Kidney (tissue), 14 donors: ENCODE data around the gene MACC1. TPM values are rescaled to one million over a fixed set of nuclear protein-coding genes. Genes with fewer than 3 reads are reported as not detected.
"Not testable (repeated sequence)": the region's sequence is repeated elsewhere in the genome, so short reads cannot be mapped to it uniquely, and the experiment has no call there.

Experiments used
- DNase-seq, 5 donors: peaks; one replicate each; pipeline ENCODE4 v3.0.0-alpha.2; 2013 to 2020
- FAIRE-seq: peaks from 2 replicates; lab custom pipeline; 2012; peaks lifted over from hg19 to GRCh38; lab: Jason Lieb, UNC
- H3K27ac ChIP-seq, 2 donors: one replicate each; pipeline ENCODE4 v1.7.0; 2013; ENCODE audit warnings: low read depth in 2 of 2, low read length in 2 of 2, inconsistent platforms in 1 of 2
- H3K27me3 ChIP-seq: one replicate; pipeline ENCODE4 v1.7.1; 2013; ENCODE audit warnings: low read length, inconsistent platforms; ENCODE audit not compliant: control insufficient read depth, insufficient read depth
- H3K36me3 ChIP-seq, 3 donors: one replicate each; pipeline versions ENCODE4 v1.7.0 to v1.7.1; 2013; ENCODE audit warnings: low read length in 3 of 3, control low read depth in 1 of 3, inconsistent platforms in 1 of 3; ENCODE audit not compliant: insufficient read depth in 3 of 3, control insufficient read depth in 2 of 3
- H3K4me1 ChIP-seq, 3 donors: one replicate each; pipeline versions ENCODE4 v1.7.0 to v1.7.1; 2013; ENCODE audit warnings: low read length in 3 of 3, inconsistent platforms in 1 of 3, low read depth in 1 of 3; ENCODE audit not compliant: control insufficient read depth in 2 of 3, insufficient read depth in 2 of 3
- H3K4me3 ChIP-seq, 3 donors: one replicate each; pipeline versions ENCODE4 v1.7.0 to v1.8.1; 2013; ENCODE audit warnings: low read length in 3 of 3, control low read depth in 1 of 3, inconsistent platforms in 1 of 3
- H3K9ac ChIP-seq, 3 donors: one replicate each; pipeline versions ENCODE4 v1.7.0 to v1.7.1; 2013; ENCODE audit warnings: low read length in 3 of 3, control low read depth in 1 of 3, inconsistent platforms in 1 of 3
- H3K9me3 ChIP-seq, 3 donors: one replicate each; pipeline versions ENCODE4 v1.7.0 to v1.7.1; 2013; ENCODE audit warnings: low read length in 3 of 3, control low read depth in 1 of 3, inconsistent platforms in 1 of 3; ENCODE audit not compliant: control insufficient read depth in 2 of 3, insufficient read depth in 1 of 3
- intact Hi-C: fragments of 100-400 bp; cut with DNase I; formaldehyde crosslinking; loops from one replicate; pipeline ENCODE4 v1.11.1; 2022
- polyA plus RNA-seq: library from polyadenylated mRNA; stranded (reverse); fragments of 350-450 nt; fragmentation: Illumina TruSeq; extraction: RNeasy Lipid Tissue Mini Kit (QIAGEN cat#74804); gene quantifications from one replicate; pipeline ENCODE4 v1.2.3, GENCODE V29; 2014; ENCODE audit warnings: low read depth, low replicate concordance; ENCODE audit not compliant: insufficient read depth
- total RNA-seq: library from RNA; stranded (reverse); fragmentation: NEBNext Ultra II Directional; extraction: Animal tissue kit (Norgen Biotek cat#: 25700); gene quantifications from one replicate; pipeline ENCODE4 v1.2.1, GENCODE V29; 2021
- TF ChIP-seq, protein P1 (sequence below): IDR thresholded peaks from 3 replicates; pipeline ENCODE4 v1.5.1; 2012; ENCODE audit warnings: mild to moderate bottlenecking, moderate library complexity, borderline replicate concordance; ENCODE audit not compliant: insufficient read depth; ENCODE audit errors: extremely low read depth
- donor health status: control.
- donor health status: control.
- donor health status: control.
- donor health status: control.
- donor health status: control.
- donor health status: DM: yes; HTN: yes; CAD: no.
- donor health status: Normal renal cell carcinoma (clear cell type).

The MACC1 gene
- total and polyA plus RNA-seq, 2 donors from 2014 or later, result 3.7 to 72.6 TPM

DNA sequence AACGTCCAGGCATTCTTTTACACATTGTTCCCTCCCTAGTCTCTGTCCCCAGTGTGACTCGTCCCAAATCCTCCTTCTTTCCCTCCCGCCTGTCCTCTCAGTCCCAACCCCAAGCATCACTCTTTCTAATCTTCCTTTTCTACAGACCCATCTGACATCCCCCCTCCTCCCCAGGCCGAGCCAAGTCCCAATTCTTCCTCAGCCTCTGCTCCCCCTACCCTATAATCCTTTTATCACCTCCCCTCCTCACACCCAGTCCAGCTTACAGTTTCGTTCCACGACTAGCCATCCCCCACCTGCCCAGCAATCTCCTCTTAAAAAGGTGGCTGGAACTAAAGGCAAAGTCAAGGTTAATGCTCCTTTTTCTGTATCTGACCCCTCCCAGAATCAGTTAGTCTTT lies 95.1 kb downstream of the MACC1 start:
- intact Hi-C loops, result no loop called here
- Histone ChIP-seq H3K4me1 (no peaks in the 10 kb centered on the region), H3K9me3 (no peaks in the 10 kb centered on the region), H3K27me3 (no peaks in the 10 kb centered on the region), H3K36me3 (no peaks in the 10 kb centered on the region), H3K27ac (no peak overlapping the region), H3K4me3 (no peak overlapping the region), H3K9ac (no peak overlapping the region)
- no peak for DNase-seq
- TF ChIP-seq, protein P1, sequence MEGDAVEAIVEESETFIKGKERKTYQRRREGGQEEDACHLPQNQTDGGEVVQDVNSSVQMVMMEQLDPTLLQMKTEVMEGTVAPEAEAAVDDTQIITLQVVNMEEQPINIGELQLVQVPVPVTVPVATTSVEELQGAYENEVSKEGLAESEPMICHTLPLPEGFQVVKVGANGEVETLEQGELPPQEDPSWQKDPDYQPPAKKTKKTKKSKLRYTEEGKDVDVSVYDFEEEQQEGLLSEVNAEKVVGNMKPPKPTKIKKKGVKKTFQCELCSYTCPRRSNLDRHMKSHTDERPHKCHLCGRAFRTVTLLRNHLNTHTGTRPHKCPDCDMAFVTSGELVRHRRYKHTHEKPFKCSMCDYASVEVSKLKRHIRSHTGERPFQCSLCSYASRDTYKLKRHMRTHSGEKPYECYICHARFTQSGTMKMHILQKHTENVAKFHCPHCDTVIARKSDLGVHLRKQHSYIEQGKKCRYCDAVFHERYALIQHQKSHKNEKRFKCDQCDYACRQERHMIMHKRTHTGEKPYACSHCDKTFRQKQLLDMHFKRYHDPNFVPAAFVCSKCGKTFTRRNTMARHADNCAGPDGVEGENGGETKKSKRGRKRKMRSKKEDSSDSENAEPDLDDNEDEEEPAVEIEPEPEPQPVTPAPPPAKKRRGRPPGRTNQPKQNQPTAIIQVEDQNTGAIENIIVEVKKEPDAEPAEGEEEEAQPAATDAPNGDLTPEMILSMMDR, result no peak
- FAIRE-seq, result no peak

DNA sequence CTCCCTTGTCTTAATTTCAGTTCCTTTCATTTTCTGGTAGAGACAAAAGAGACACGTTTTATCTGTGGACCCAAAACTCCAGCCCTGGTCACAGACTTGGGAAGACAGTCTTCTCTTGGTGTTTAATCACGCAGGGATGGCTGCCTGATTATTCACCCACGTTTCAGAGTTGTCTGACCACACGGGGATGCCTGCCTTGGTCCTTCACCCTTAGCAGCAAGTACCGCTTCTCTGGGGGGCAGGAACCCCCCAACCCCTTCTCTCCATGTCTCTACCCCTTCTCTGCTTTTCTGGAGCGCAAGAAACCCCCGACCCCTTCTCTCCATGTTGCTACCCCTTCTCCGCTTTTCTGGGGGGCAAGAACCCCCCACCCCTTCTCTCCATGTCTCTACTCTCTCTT lies 95.8 kb downstream of the MACC1 start:
- no peaks in the 10 kb centered on the region for H3K27me3 ChIP-seq
- FAIRE-seq, result no peak
- TF ChIP-seq, protein P1, result no peak

DNA sequence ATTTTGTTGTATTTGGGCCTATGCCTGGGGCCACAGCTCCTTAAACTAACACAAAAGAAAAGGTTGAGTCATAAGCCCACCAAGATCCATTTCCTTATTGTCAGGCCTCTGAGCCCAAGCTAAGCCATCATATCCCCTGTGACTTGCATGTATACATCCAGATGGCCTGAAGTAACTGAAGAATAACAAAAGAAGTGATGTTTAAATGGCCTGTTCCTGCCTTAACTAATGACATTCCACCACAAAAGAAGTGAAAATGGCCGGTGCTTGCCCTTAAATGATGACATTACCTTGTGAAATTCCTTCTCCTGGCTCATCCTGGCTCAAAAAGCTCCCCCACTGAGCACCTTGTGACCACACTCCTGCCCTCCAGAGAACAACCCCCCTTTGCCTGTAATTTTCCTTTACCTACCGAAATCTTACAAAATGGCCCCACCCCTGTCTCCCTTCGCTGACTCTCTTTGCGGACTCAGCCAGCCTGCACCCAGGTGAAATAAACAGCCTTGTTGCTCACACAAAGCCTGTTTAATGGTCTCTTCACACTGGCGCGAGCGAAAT lies 96.5 kb downstream of the MACC1 start:
- not testable (repeated sequence) for FAIRE-seq

More for the DNA sequence above, 95.8 kb downstream of the MACC1 start:
- no peak overlapping the region for H3K4me3 ChIP-seq
- H3K9ac ChIP-seq, result no peak overlapping the region
- DNase-seq, result no peak
- intact Hi-C loops, result no loop called here
- no peaks in the 10 kb centered on the region for H3K9me3 ChIP-seq
- H3K36me3 ChIP-seq, result no peaks in the 10 kb centered on the region
- no peak overlapping the region for H3K27ac ChIP-seq
- H3K4me1 ChIP-seq, result no peaks in the 10 kb centered on the region

DNA sequence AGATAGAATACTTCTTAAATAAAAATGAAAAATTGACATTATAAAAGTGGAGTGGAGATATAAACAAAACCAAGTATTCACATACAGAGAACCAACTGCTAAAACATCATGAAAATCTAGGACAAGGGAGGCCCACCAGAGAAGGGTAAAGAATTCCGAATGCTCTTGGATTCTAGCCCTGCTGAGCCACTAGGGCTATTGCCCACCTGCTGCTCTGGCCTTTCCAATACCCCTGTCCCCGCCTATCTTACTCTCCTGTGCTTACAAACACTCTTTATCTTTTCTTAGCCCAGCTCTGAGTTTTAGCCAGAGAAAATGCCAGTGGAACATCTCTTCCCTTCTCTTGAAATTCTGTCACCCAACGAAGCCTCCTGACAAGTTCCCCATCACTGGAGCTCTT lies 100.3 kb downstream of the MACC1 start:
- Histone ChIP-seq H3K4me3 (no peak overlapping the region), H3K4me1 (no peaks in the 10 kb centered on the region), H3K27me3 (no peaks in the 10 kb centered on the region), H3K9me3 (no peaks in the 10 kb centered on the region), H3K9ac (no peak overlapping the region), H3K36me3 (no peaks in the 10 kb centered on the region), H3K27ac (no peak overlapping the region)
- intact Hi-C loops, result no loop called here
- DNase-seq (no peak), FAIRE-seq (no peak)
- TF ChIP-seq, protein P1, result no peak

More for the DNA sequence above, 96.5 kb downstream of the MACC1 start:
- peak in 1 of 5 donors; percentile 45 for DNase-seq
- intact Hi-C loops, H3K36me3 ChIP-seq, H3K9me3 ChIP-seq, H3K4me1 ChIP-seq, H3K4me3 ChIP-seq, H3K27ac ChIP-seq, H3K9ac ChIP-seq, H3K27me3 ChIP-seq: not testable (repeated sequence)
